Measurements from ENCODE around the gene TMEM132C. TPM values are rescaled to one million over a fixed set of nuclear protein-coding genes. Genes with fewer than 3 reads are reported as not detected.
"Not testable (repeated sequence)": the region's sequence is repeated elsewhere in the genome, so short reads cannot be mapped to it uniquely, and the experiment has no call there.

TMEM132C gene
- total and polyA plus RNA-seq, 2 experiments from 2014 or later = not detected

DNA sequence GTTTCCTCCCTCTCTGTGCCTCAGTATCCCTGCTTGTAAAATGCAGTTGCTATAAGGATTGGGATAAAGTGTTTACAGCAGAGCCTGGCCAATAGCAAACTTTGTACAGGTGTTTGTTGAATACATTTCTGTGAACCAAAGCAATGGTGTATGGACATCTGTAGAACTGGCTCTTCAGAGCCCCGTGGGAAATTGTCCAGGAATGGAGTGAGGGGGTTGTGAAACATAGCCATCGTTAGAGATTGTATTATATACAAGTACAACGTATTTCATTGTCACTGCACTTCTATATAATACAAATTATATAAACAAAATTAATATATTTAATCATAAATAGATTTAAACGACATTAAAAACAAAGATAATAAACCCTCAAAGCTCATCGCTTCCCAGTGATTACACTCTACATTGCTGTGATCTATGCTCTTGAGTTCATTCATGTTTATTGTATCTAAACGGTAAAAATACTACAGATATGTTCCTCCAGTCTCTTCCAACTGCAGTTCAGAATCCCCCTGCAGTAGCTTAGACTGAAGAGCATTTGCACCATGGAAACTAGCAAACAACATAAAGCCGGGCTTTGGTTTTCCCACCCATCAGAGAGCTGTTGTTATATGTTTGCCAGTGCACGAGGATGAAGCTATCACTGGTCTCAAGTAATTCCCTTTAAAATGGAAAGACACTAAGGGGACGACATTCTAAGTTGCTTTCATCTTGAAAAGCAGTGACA is 216.7 kb downstream of the TMEM132C start:
- H4K20me1 ChIP-seq (replicated peaks; ENCODE audit: insufficient read depth) = no peaks in the 10 kb centered on the region
- H3K4me1 Mint-ChIP-seq = no peaks in the 10 kb centered on the region
- no peak for ATAC-seq

DNA sequence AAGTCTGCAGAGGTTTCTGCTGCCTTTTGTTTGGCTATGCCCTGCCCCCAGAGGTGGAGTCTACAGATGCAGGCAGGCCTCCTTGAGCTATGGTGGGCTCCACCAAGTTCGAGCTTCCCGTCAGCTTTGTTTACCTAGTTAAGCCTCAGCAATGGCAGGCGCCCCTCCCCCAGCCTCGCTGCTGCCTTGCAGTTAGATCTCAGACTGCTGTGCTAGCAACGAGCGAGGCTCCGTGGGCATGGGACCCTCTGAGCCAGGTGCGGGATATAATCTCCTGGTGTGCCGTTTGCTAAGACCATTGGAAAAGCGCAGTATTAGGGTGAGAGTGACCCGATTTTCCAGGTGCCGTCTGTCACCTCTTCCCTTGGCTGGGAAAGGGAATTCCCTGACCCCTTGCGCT is 230.4 kb downstream of the TMEM132C start:
- H3K36me3 Mint-ChIP-seq (ENCODE audit: low read depth) = peaks cover 28% of the 10 kb centered on the region

More for the DNA sequence above, 216.7 kb downstream of the TMEM132C start:
- Mint-ChIP-seq H3K4me3 (no peak overlapping the region), H3K27ac (no peak overlapping the region), H3K9me3 (peaks cover 96% of the 10 kb centered on the region), H3K27me3 (ENCODE audit: insufficient read depth, low read depth, poor library complexity) (peaks cover 2% of the 10 kb centered on the region), H3K36me3 (ENCODE audit: low read depth) (peaks cover 39% of the 10 kb centered on the region)
- TF ChIP-seq NANOG (IDR thresholded peaks at IDR 0.05; ENCODE audit: borderline replicate concordance) (no peak), CREB1 (CRISPR knock-in tag; IDR thresholded peaks at IDR 0.05; ENCODE audit: low read depth) (no peak), ZNF331 (CRISPR knock-in tag; IDR thresholded peaks at IDR 0.05; ENCODE audit: low read depth) (no peak), JUNB (IDR thresholded peaks at IDR 0.05; ENCODE audit: unreplicated experiment) (no peak), STAT1 (IDR thresholded peaks at IDR 0.05; ENCODE audit: unreplicated experiment) (no peak), ZNF114 (CRISPR knock-in tag; IDR thresholded peaks at IDR 0.05) (no peak), EZH2phosphoT487 (IDR thresholded peaks at IDR 0.05; ENCODE audit: unreplicated experiment) (no peak), EZH2 (IDR thresholded peaks at IDR 0.05; ENCODE audit: low read depth, unreplicated experiment) (no peak)
- TF ChIP-seq, protein P1, sequence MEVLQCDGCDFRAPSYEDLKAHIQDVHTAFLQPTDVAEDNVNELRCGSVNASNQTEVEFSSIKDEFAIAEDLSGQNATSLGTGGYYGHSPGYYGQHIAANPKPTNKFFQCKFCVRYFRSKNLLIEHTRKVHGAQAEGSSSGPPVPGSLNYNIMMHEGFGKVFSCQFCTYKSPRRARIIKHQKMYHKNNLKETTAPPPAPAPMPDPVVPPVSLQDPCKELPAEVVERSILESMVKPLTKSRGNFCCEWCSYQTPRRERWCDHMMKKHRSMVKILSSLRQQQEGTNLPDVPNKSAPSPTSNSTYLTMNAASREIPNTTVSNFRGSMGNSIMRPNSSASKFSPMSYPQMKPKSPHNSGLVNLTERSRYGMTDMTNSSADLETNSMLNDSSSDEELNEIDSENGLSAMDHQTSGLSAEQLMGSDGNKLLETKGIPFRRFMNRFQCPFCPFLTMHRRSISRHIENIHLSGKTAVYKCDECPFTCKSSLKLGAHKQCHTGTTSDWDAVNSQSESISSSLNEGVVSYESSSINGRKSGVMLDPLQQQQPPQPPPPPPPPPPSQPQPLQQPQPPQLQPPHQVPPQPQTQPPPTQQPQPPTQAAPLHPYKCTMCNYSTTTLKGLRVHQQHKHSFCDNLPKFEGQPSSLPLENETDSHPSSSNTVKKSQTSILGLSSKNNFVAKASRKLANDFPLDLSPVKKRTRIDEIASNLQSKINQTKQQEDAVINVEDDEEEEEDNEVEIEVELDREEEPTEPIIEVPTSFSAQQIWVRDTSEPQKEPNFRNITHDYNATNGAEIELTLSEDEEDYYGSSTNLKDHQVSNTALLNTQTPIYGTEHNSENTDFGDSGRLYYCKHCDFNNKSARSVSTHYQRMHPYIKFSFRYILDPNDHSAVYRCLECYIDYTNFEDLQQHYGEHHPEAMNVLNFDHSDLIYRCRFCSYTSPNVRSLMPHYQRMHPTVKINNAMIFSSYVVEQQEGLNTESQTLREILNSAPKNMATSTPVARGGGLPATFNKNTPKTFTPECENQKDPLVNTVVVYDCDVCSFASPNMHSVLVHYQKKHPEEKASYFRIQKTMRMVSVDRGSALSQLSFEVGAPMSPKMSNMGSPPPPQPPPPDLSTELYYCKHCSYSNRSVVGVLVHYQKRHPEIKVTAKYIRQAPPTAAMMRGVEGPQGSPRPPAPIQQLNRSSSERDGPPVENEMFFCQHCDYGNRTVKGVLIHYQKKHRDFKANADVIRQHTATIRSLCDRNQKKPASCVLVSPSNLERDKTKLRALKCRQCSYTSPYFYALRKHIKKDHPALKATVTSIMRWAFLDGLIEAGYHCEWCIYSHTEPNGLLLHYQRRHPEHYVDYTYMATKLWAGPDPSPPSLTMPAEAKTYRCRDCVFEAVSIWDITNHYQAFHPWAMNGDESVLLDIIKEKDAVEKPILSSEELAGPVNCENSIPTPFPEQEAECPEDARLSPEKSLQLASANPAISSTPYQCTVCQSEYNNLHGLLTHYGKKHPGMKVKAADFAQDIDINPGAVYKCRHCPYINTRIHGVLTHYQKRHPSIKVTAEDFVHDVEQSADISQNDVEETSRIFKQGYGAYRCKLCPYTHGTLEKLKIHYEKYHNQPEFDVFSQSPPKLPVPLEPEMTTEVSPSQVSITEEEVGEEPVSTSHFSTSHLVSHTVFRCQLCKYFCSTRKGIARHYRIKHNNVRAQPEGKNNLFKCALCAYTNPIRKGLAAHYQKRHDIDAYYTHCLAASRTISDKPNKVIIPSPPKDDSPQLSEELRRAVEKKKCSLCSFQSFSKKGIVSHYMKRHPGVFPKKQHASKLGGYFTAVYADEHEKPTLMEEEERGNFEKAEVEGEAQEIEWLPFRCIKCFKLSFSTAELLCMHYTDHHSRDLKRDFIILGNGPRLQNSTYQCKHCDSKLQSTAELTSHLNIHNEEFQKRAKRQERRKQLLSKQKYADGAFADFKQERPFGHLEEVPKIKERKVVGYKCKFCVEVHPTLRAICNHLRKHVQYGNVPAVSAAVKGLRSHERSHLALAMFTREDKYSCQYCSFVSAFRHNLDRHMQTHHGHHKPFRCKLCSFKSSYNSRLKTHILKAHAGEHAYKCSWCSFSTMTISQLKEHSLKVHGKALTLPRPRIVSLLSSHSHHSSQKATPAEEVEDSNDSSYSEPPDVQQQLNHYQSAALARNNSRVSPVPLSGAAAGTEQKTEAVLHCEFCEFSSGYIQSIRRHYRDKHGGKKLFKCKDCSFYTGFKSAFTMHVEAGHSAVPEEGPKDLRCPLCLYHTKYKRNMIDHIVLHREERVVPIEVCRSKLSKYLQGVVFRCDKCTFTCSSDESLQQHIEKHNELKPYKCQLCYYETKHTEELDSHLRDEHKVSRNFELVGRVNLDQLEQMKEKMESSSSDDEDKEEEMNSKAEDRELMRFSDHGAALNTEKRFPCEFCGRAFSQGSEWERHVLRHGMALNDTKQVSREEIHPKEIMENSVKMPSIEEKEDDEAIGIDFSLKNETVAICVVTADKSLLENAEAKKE (CRISPR knock-in tag; IDR thresholded peaks at IDR 0.05) = no peak
- TF ChIP-seq, protein P2, sequence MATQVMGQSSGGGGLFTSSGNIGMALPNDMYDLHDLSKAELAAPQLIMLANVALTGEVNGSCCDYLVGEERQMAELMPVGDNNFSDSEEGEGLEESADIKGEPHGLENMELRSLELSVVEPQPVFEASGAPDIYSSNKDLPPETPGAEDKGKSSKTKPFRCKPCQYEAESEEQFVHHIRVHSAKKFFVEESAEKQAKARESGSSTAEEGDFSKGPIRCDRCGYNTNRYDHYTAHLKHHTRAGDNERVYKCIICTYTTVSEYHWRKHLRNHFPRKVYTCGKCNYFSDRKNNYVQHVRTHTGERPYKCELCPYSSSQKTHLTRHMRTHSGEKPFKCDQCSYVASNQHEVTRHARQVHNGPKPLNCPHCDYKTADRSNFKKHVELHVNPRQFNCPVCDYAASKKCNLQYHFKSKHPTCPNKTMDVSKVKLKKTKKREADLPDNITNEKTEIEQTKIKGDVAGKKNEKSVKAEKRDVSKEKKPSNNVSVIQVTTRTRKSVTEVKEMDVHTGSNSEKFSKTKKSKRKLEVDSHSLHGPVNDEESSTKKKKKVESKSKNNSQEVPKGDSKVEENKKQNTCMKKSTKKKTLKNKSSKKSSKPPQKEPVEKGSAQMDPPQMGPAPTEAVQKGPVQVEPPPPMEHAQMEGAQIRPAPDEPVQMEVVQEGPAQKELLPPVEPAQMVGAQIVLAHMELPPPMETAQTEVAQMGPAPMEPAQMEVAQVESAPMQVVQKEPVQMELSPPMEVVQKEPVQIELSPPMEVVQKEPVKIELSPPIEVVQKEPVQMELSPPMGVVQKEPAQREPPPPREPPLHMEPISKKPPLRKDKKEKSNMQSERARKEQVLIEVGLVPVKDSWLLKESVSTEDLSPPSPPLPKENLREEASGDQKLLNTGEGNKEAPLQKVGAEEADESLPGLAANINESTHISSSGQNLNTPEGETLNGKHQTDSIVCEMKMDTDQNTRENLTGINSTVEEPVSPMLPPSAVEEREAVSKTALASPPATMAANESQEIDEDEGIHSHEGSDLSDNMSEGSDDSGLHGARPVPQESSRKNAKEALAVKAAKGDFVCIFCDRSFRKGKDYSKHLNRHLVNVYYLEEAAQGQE (IDR thresholded peaks at IDR 0.05; ENCODE audit: unreplicated experiment) = no peak
- Histone ChIP-seq H3F3A (replicated peaks; ENCODE audit: low read depth) (no peaks in the 10 kb centered on the region), H3K4me3 (no peak overlapping the region), H3K4me2 (no peak overlapping the region), H2AFZ (no peak overlapping the region), H3K9me2 (ENCODE audit: insufficient read depth) (no peaks in the 10 kb centered on the region), H3K79me2 (replicated peaks; ENCODE audit: insufficient read depth) (no peaks in the 10 kb centered on the region), H3K27ac (ENCODE audit: low read depth) (no peak overlapping the region), H3K4me1 (ENCODE audit: insufficient read depth) (no peaks in the 10 kb centered on the region), H3K36me3 (ENCODE audit: insufficient read depth) (no peaks in the 10 kb centered on the region; the same call in 1 of the 2 replicates), H3K27me3 (ENCODE audit: insufficient read depth) (no peaks in the 10 kb centered on the region)
- DNase-seq (ENCODE audit: low spot score) = no peak

More for the DNA sequence above, 230.4 kb downstream of the TMEM132C start:
- not testable (repeated sequence) for H3K4me3 ChIP-seq; H3K27me3 ChIP-seq (ENCODE audit: insufficient read depth); ATAC-seq; H3K4me1 ChIP-seq (ENCODE audit: insufficient read depth); DNase-seq (ENCODE audit: low spot score); H3K27me3 Mint-ChIP-seq (ENCODE audit: insufficient read depth, low read depth, poor library complexity); H3K4me2 ChIP-seq; H3K4me1 Mint-ChIP-seq; H3K27ac Mint-ChIP-seq; H3K4me3 Mint-ChIP-seq; H3K27ac ChIP-seq (ENCODE audit: low read depth); H2AFZ ChIP-seq; H3K79me2 ChIP-seq (replicated peaks; ENCODE audit: insufficient read depth); H3K36me3 ChIP-seq (ENCODE audit: insufficient read depth); H3K9me2 ChIP-seq (ENCODE audit: insufficient read depth); H3F3A ChIP-seq (replicated peaks; ENCODE audit: low read depth); H4K20me1 ChIP-seq (replicated peaks; ENCODE audit: insufficient read depth)
- H3K9me3 Mint-ChIP-seq = peaks cover 89% of the 10 kb centered on the region

Data from GM23338 (cell line).